ENCODE data around the gene GOLGA8S. TPM values are rescaled to one million over a fixed set of nuclear protein-coding genes. Genes with fewer than 3 reads are reported as not detected.

GOLGA8S gene
- total RNA-seq, 4 donors from 2014 or later = 0.19 TPM; not detected in 3

Small RNA genes within 50 kb of the gene (small RNA-seq; reads per million reads assigned to genes)
- gene RN7SL536P = 0 reads per million in 4 donors

Other genes starting within 250 kb of the GOLGA8S start
- not detected for gene GOLGA6L1, start 217.9 kb upstream of the GOLGA8S start, total RNA-seq
- not detected for gene GOLGA6L26, start 20.6 kb upstream of the GOLGA8S start, total RNA-seq
- gene GOLGA6L2, start 92.5 kb downstream of the GOLGA8S start, total RNA-seq = not detected
- 1 to 10 TPM; 2.2 to 6.7 (median 4.1) TPM for gene MKRN3, start 210.9 kb downstream of the GOLGA8S start, total RNA-seq